Caco-2 (cell line): ENCODE results near the gene SOX6. TPM values are rescaled to one million over a fixed set of nuclear protein-coding genes. Genes with fewer than 3 reads are reported as not detected.
A peak's percentile ranks its signal among the peaks of the same experiment; 100 is the strongest.

Experiments
- BruUV-seq: library from RNA; stranded (reverse); fragments of 400-500 nt; replicated peaks from 2 replicates; lab custom pipeline; 2021; lab: Mats Ljungman, UMichigan
- CTCF ChIA-PET: fragments of 300-600 bp; sonication (Branson Sonifier 250); formaldehyde crosslinking; loops from one replicate; lab custom pipeline; 2022; ENCODE audit warnings: antibody characterized with exemption; lab: Charles Lee
- POLR2A ChIA-PET: fragments of 300-600 bp; sonication (Branson Sonifier 250); formaldehyde crosslinking; loops from one replicate; lab custom pipeline; 2022; ENCODE audit warnings: antibody characterized with exemption; lab: Charles Lee
- DNase-seq, 2 experiments: peaks; one replicate each; pipeline versions ENCODE4 v3.0.0 to v3.0.0-alpha.2; 2020 to 2022
- H3K27me3 ChIP-seq: replicated peaks from 2 replicates; pipeline ENCODE4 v1.6.0; 2011; ENCODE audit warnings: low read length; ENCODE audit not compliant: control insufficient read depth, insufficient read depth
- H3K36me3 ChIP-seq: 2 replicates; pipeline ENCODE4 v1.5.1; 2011; ENCODE audit warnings: low read length; ENCODE audit not compliant: control insufficient read depth, insufficient read depth
- H3K4me1 ChIP-seq: fragments of 250-450 bp; sonication (Bioruptor Pico); 2 replicates; pipeline ENCODE4 v1.5.1; 2020; ENCODE audit warnings: mild to moderate bottlenecking
- H3K4me3 ChIP-seq: 2 replicates; pipeline ENCODE4 v1.5.1; 2011; ENCODE audit warnings: low read depth, mild to moderate bottlenecking, control low read depth, low read length
- H3K9me3 ChIP-seq: fragments of 250-450 bp; sonication (Bioruptor Pico); 2 replicates; pipeline ENCODE4 v1.5.1; 2020; ENCODE audit warnings: mild to moderate bottlenecking, moderate library complexity
- H3K27ac Mint-ChIP-seq: one replicate; pipeline ENCODE4 v1.8.0; 2022; ENCODE audit warnings: mixed read lengths; ENCODE audit not compliant: unreplicated experiment
- H3K27me3 Mint-ChIP-seq: one replicate; pipeline ENCODE4 v1.8.0; 2022; ENCODE audit warnings: mixed read lengths; ENCODE audit not compliant: insufficient read depth, unreplicated experiment
- H3K36me3 Mint-ChIP-seq: one replicate; pipeline ENCODE4 v1.8.0; 2022; ENCODE audit warnings: mild to moderate bottlenecking, mixed read lengths; ENCODE audit not compliant: insufficient read depth, unreplicated experiment
- H3K4me1 Mint-ChIP-seq: one replicate; pipeline ENCODE4 v1.8.0; 2022; ENCODE audit warnings: low read depth, mixed read lengths; ENCODE audit not compliant: unreplicated experiment
- H3K4me3 Mint-ChIP-seq: one replicate; pipeline ENCODE4 v1.8.0; 2022; ENCODE audit warnings: mild to moderate bottlenecking, moderate library complexity, mixed read lengths; ENCODE audit not compliant: unreplicated experiment
- H3K9me3 Mint-ChIP-seq: one replicate; pipeline ENCODE4 v1.8.0; 2022; ENCODE audit warnings: mixed read lengths; ENCODE audit not compliant: unreplicated experiment
- CTCF ChIP-seq, 2 experiments: fragments of 200-600 bp in 1 of 2; IDR thresholded peaks; 1 replicate in 1 of 2; 2 replicates in 1 of 2; pipeline versions ENCODE4 v1.5.1 to v1.8.0; 2011 to 2022; ENCODE audit warnings: antibody characterized with exemption in 1 of 2, control low read depth in 1 of 2, inconsistent platforms in 1 of 2, low read depth in 1 of 2, low read length in 1 of 2, mild to moderate bottlenecking in 1 of 2, moderate library complexity in 1 of 2; ENCODE audit not compliant: insufficient read depth in 1 of 2, severe bottlenecking in 1 of 2, unreplicated experiment in 1 of 2
- intact Hi-C: fragments of 100-400 bp; cut with micrococcal nuclease; formaldehyde crosslinking; loops from one replicate; pipeline ENCODE4 v1.10.0; 2022; ENCODE audit not compliant: unreplicated experiment
- total RNA-seq: library from RNA; stranded (reverse); gene quantifications from 2 replicates; pipeline ENCODE4 v1.2.3, GENCODE V29; 2022

Gene SOX6
- total RNA-seq, 1 experiment from 2014 or later, result 10.8 TPM

- no peaks in the 10 kb centered on the region for H3K9me3 Mint-ChIP-seq
- H3K36me3 ChIP-seq, result 0 out of 2 replicates have a peak, but pooled peaks cover 2% of the 10 kb centered on the region
- ChIA-PET CTCF (no interaction called here), POLR2A (no interaction called here)
- no peaks in the 10 kb centered on the region for H3K9me3 ChIP-seq
- no peaks in the 10 kb centered on the region for H3K27me3 Mint-ChIP-seq
- no peaks in the 10 kb centered on the region for H3K27me3 ChIP-seq
- H3K4me1 Mint-ChIP-seq, result peaks cover 21% of the 10 kb centered on the region
- no TSS peak for BruUV-seq
- H3K27ac Mint-ChIP-seq, result peak overlapping the region; percentile 85
- intact Hi-C loops, result no loop called here
- H3K36me3 Mint-ChIP-seq, result no peaks in the 10 kb centered on the region
- H3K4me3 Mint-ChIP-seq, result peak overlapping the region; percentile 12
- peaks cover 46% of the 10 kb centered on the region for H3K4me1 ChIP-seq
- no peak for DNase-seq
- TF ChIP-seq CTCF (IDR thresholded peaks at IDR 0.05; ENCODE audit: insufficient read depth in 1 of 2, low read depth in 1 of 2, low read length in 1 of 2, severe bottlenecking in 1 of 2, unreplicated experiment in 1 of 2), result no peak
- H3K4me3 ChIP-seq, result no peak overlapping the region
These were observed 20.1 kb downstream of the SOX6 start for GRCh38 chr11:16336204-16336603.

GRCh38 chr11:16335236-16335962 lies 20.9 kb downstream of the SOX6 start:
- Mint-ChIP-seq H3K4me3 (peak overlapping the region; percentile 12), H3K27me3 (no peaks in the 10 kb centered on the region), H3K27ac (peak overlapping the region; percentile 85), H3K36me3 (no peaks in the 10 kb centered on the region), H3K4me1 (peaks cover 21% of the 10 kb centered on the region), H3K9me3 (no peaks in the 10 kb centered on the region)
- 0 out of 2 replicates have a peak, but pooled peaks cover 2% of the 10 kb centered on the region for H3K36me3 ChIP-seq
- H3K4me3 ChIP-seq, result no peak overlapping the region
- ChIA-PET POLR2A (interaction anchor here (0.5 kb wide), 1 partner anchor 17 kb away, joined by 3 read pairs; no protein-coding TSS in a partner anchor), CTCF (no interaction called here)
- H3K9me3 ChIP-seq, result no peaks in the 10 kb centered on the region
- peaks cover 46% of the 10 kb centered on the region for H3K4me1 ChIP-seq
- peak in 1 of 2 experiments; percentile 62 for DNase-seq
- H3K27me3 ChIP-seq, result no peaks in the 10 kb centered on the region
- intact Hi-C loops, result loop anchor here (1.0 kb wide), 2 partner anchors 21 to 141 kb away; partner anchors contain the start of gene SOX6
- no peak for TF ChIP-seq CTCF (IDR thresholded peaks at IDR 0.05; ENCODE audit: insufficient read depth in 1 of 2, low read depth in 1 of 2, low read length in 1 of 2, severe bottlenecking in 1 of 2, unreplicated experiment in 1 of 2)
- no TSS peak for BruUV-seq

- no peak for TF ChIP-seq CTCF (IDR thresholded peaks at IDR 0.05; ENCODE audit: insufficient read depth in 1 of 2, low read depth in 1 of 2, low read length in 1 of 2, severe bottlenecking in 1 of 2, unreplicated experiment in 1 of 2)
- Mint-ChIP-seq H3K4me3 (no peak overlapping the region), H3K36me3 (no peaks in the 10 kb centered on the region), H3K9me3 (no peaks in the 10 kb centered on the region), H3K4me1 (no peaks in the 10 kb centered on the region), H3K27ac (no peak overlapping the region), H3K27me3 (no peaks in the 10 kb centered on the region)
- Histone ChIP-seq H3K27me3 (no peaks in the 10 kb centered on the region), H3K36me3 (no peaks in the 10 kb centered on the region), H3K4me1 (no peaks in the 10 kb centered on the region), H3K4me3 (no peak overlapping the region), H3K9me3 (no peaks in the 10 kb centered on the region)
- POLR2A ChIA-PET, result no interaction called here
- intact Hi-C loops, result no loop called here
- no peak for DNase-seq
- BruUV-seq, result no TSS peak
- CTCF ChIA-PET, result no interaction called here
These were observed 29.6 kb downstream of the SOX6 start for GRCh38 chr11:16326679-16327297.
